ENCODE data around the gene AKAP13. TPM values are rescaled to one million over a fixed set of nuclear protein-coding genes. Genes with fewer than 3 reads are reported as not detected.

The AKAP13 gene
- total and polyA plus RNA-seq, 2 donors (not counting 1 experiment from before 2014, with no cell fraction given) = 73.8 to 358 TPM

- H3K9me3 ChIP-seq (ENCODE audit: control extremely low read depth in 1 of 3, control insufficient read depth in 2 of 3, insufficient read depth in 1 of 3, low read length in 2 of 3) = no peaks in the 10 kb centered on the region
- ChIA-PET CTCF (interaction anchor here (1.0 kb wide), 1 partner anchor 85 kb away, joined by 3 read pairs; no protein-coding TSS in a partner anchor), POLR2A (no interaction called here)
- H3K36me3 ChIP-seq (replicated peaks in 1 of 2; ENCODE audit: control extremely low read depth in 1 of 2, control insufficient read depth in 1 of 2, extremely low read depth in 1 of 2, insufficient read depth in 2 of 2, low read length in 1 of 2) = no peaks in the 10 kb centered on the region
- ATAC-seq (ENCODE audit: low read depth) (no peak), DNase-seq (no peak)
- no peaks in the 10 kb centered on the region for H4K20me1 ChIP-seq (ENCODE audit: control insufficient read depth, insufficient read depth, low read length, poor library complexity, severe bottlenecking)
- H3K27ac ChIP-seq (ENCODE audit: low read length in 2 of 2) = no peak overlapping the region
- H3K4me2 ChIP-seq (replicated peaks; ENCODE audit: low read depth, low read length, poor library complexity, severe bottlenecking) = no peak overlapping the region
- H3K27me3 Mint-ChIP-seq = no peaks in the 10 kb centered on the region
- H3K9ac ChIP-seq (ENCODE audit: low read length) = no peak overlapping the region
- no peak overlapping the region for H2AFZ ChIP-seq (ENCODE audit: insufficient read depth, low read depth, low read length, poor library complexity, severe bottlenecking)
- H3K9me3 Mint-ChIP-seq (ENCODE audit: insufficient read depth) = no peaks in the 10 kb centered on the region
- peaks cover 2% of the 10 kb centered on the region for H3K4me1 Mint-ChIP-seq
- no peaks in the 10 kb centered on the region for H3K27me3 ChIP-seq (replicated peaks in 1 of 4; ENCODE audit: control extremely low read depth in 1 of 4, control insufficient read depth in 3 of 4, insufficient read depth in 4 of 4, low read length in 3 of 4)
- intact Hi-C loops (cut with micrococcal nuclease) = no loop called here
- no peaks in the 10 kb centered on the region for H3K4me1 ChIP-seq (ENCODE audit: control insufficient read depth in 2 of 2, insufficient read depth in 2 of 2, low read length in 2 of 2)
- no peaks in the 10 kb centered on the region for H3K79me2 ChIP-seq (ENCODE audit: control insufficient read depth, insufficient read depth, low read length)
- no peak overlapping the region for H3K4me3 Mint-ChIP-seq
- no peak overlapping the region for H3K4me3 ChIP-seq (ENCODE audit: control extremely low read depth in 1 of 5, extremely low read depth in 1 of 5, insufficient read depth in 1 of 5, low read depth in 2 of 5, low read length in 4 of 5)
- 97% methylated on average over 8 of the region's 11 CpGs for WGBS (ENCODE audit: insufficient coverage)
- TF ChIP-seq CTCF (IDR thresholded peaks at IDR 0.05) (no peak), EZH2 (IDR thresholded peaks at IDR 0.05; ENCODE audit: borderline replicate concordance, insufficient read depth, low read depth, low read length, poor library complexity, severe bottlenecking) (no peak)
- H3K27ac Mint-ChIP-seq = no peak overlapping the region
These were observed 375.1 kb downstream of the AKAP13 start for GRCh38 chr15:85755471-85755870.

GRCh38 chr15:85755942-85756341, 375.5 kb downstream of the AKAP13 start:
- H3K4me3 Mint-ChIP-seq = no peak overlapping the region
- intact Hi-C loops (cut with micrococcal nuclease) = no loop called here
- WGBS (ENCODE audit: insufficient coverage) = 100% methylated on average over 4 of the region's 4 CpGs
- ChIA-PET CTCF (interaction anchor here (1.0 kb wide), 1 partner anchor 84 kb away, joined by 3 read pairs; no protein-coding TSS in a partner anchor), POLR2A (no interaction called here)
- no peaks in the 10 kb centered on the region for H3K9me3 Mint-ChIP-seq (ENCODE audit: insufficient read depth)
- no peak for DNase-seq
- Histone ChIP-seq H3K27me3 (replicated peaks in 1 of 4; ENCODE audit: control extremely low read depth in 1 of 4, control insufficient read depth in 3 of 4, insufficient read depth in 4 of 4, low read length in 3 of 4) (no peaks in the 10 kb centered on the region), H3K27ac (ENCODE audit: low read length in 2 of 2) (no peak overlapping the region), H3K9ac (ENCODE audit: low read length) (no peak overlapping the region), H3K4me2 (replicated peaks; ENCODE audit: low read depth, low read length, poor library complexity, severe bottlenecking) (no peak overlapping the region), H3K79me2 (ENCODE audit: control insufficient read depth, insufficient read depth, low read length) (no peaks in the 10 kb centered on the region), H2AFZ (ENCODE audit: insufficient read depth, low read depth, low read length, poor library complexity, severe bottlenecking) (no peak overlapping the region), H3K36me3 (replicated peaks in 1 of 2; ENCODE audit: control extremely low read depth in 1 of 2, control insufficient read depth in 1 of 2, extremely low read depth in 1 of 2, insufficient read depth in 2 of 2, low read length in 1 of 2) (no peaks in the 10 kb centered on the region), H3K4me3 (ENCODE audit: control extremely low read depth in 1 of 5, extremely low read depth in 1 of 5, insufficient read depth in 1 of 5, low read depth in 2 of 5, low read length in 4 of 5) (no peak overlapping the region), H3K9me3 (ENCODE audit: control extremely low read depth in 1 of 3, control insufficient read depth in 2 of 3, insufficient read depth in 1 of 3, low read length in 2 of 3) (no peaks in the 10 kb centered on the region), H4K20me1 (ENCODE audit: control insufficient read depth, insufficient read depth, low read length, poor library complexity, severe bottlenecking) (no peaks in the 10 kb centered on the region), H3K4me1 (ENCODE audit: control insufficient read depth in 2 of 2, insufficient read depth in 2 of 2, low read length in 2 of 2) (no peaks in the 10 kb centered on the region)
- TF ChIP-seq CTCF (IDR thresholded peaks at IDR 0.05) (no peak), EZH2 (IDR thresholded peaks at IDR 0.05; ENCODE audit: borderline replicate concordance, insufficient read depth, low read depth, low read length, poor library complexity, severe bottlenecking) (no peak)
- H3K27ac Mint-ChIP-seq = no peak overlapping the region
- no peaks in the 10 kb centered on the region for H3K27me3 Mint-ChIP-seq
- H3K4me1 Mint-ChIP-seq = peaks cover 2% of the 10 kb centered on the region
- no peak for ATAC-seq (ENCODE audit: low read depth)

All from B cell (primary cell).